HCT116 (cell line): Measurements from ENCODE around the gene ANKRD16. TPM values are rescaled to one million over a fixed set of nuclear protein-coding genes. Genes with fewer than 3 reads are reported as not detected.

Experiments
- ATAC-seq: fragments of 200-7000 bp; cut with Tn5 transposase; 2 replicates; pipeline ENCODE4 v1.9.1; 2020; ENCODE audit warnings: mild to moderate bottlenecking, moderate library complexity
- BruUV-seq: library from RNA; stranded (reverse); fragments of 400-500 nt; replicated peaks from 2 replicates; lab custom pipeline; 2021; lab: Mats Ljungman, UMichigan
- CTCF ChIA-PET: fragments of 300-600 bp; sonication (Branson Sonifier 250); formaldehyde crosslinking; loops from one replicate; lab custom pipeline; 2021; ENCODE audit warnings: antibody characterized with exemption; lab: Charles Lee
- POLR2A ChIA-PET: fragments of 300-600, 350-600 bp; sonication (Branson Sonifier 250); formaldehyde crosslinking; loops from one replicate; lab custom pipeline; 2021; ENCODE audit warnings: antibody characterized with exemption; lab: Charles Lee
- RAD21 ChIA-PET, 2 experiments: fragments of 300-600 bp; sonication (Branson Sonifier 250); formaldehyde crosslinking; loops; one replicate each; lab custom pipeline; 2023; ENCODE audit warnings: low total read pairs in 2 of 2; ENCODE audit not compliant: uncharacterized antibody in 2 of 2, unreplicated experiment in 2 of 2, low non-redundant PET in 1 of 2; lab: Charles Lee
- DNase-seq: peaks from one replicate; pipeline ENCODE4 v3.0.0-alpha.2; 2010; ENCODE audit warnings: low read depth, low spot score
- H2AFZ ChIP-seq: fragments of 200-600 bp; shearing (Covaris generic), sonication (generic); 2 replicates; pipeline ENCODE4 v1.6.1; 2017; ENCODE audit warnings: low read depth, mixed run types, mixed read lengths, antibody characterized with exemption, low read length; ENCODE audit not compliant: poor library complexity, severe bottlenecking
- H3K27ac ChIP-seq: 2 replicates; pipeline ENCODE4 v1.5.1; 2012; ENCODE audit warnings: low read depth, low read length
- H3K27me3 ChIP-seq: fragments of 200-600 bp; sonication (generic); 2 replicates; pipeline ENCODE4 v1.6.1; 2016; ENCODE audit warnings: mixed run types, low read length, mixed read lengths; ENCODE audit not compliant: insufficient read depth
- H3K36me3 ChIP-seq, 2 experiments: fragments of 200-500 bp in 1 of 2; fragments of 200-600 bp in 1 of 2; sonication (Bioruptor generic) in 1 of 2; sonication (generic) in 1 of 2; 2 replicates each; pipeline versions ENCODE4 v1.5.1 to v1.6.1; 2014 to 2016; ENCODE audit warnings: low read length in 2 of 2, inconsistent platforms in 1 of 2, mixed read lengths in 1 of 2, mixed run types in 1 of 2; ENCODE audit not compliant: insufficient read depth in 2 of 2, control insufficient read depth in 1 of 2
- H3K4me1 ChIP-seq, 2 experiments: fragments of 200-600 bp in 1 of 2; sonication (generic) in 1 of 2; 2 replicates each; pipeline versions ENCODE4 v1.5.1 to v1.6.1; 2012 to 2017; ENCODE audit warnings: low read length in 2 of 2, inconsistent platforms in 1 of 2, mild to moderate bottlenecking in 1 of 2, mixed read lengths in 1 of 2, mixed run types in 1 of 2, moderate library complexity in 1 of 2; ENCODE audit not compliant: insufficient read depth in 2 of 2, control insufficient read depth in 1 of 2
- H3K4me2 ChIP-seq: fragments of 200-600 bp; sonication (generic); 2 replicates; pipeline ENCODE4 v1.6.1; 2017; ENCODE audit warnings: mixed run types, low read length, mixed read lengths
- H3K4me3 ChIP-seq, 2 experiments: fragments of 200-600 bp in 1 of 2; sonication (generic) in 1 of 2; replicated peaks in 1 of 2; 2 replicates each; pipeline ENCODE4 v1.5.1; 2011 to 2016; ENCODE audit warnings: low read length in 2 of 2, control low read depth in 1 of 2, low read depth in 1 of 2, mild to moderate bottlenecking in 1 of 2, mixed read lengths in 1 of 2, mixed run types in 1 of 2
- H3K79me2 ChIP-seq: fragments of 200-600 bp; sonication (generic); 2 replicates; pipeline ENCODE4 v1.6.1; 2017; ENCODE audit warnings: mild to moderate bottlenecking, mixed run types, low read length, moderate library complexity, mixed read lengths; ENCODE audit not compliant: insufficient read depth
- H3K9ac ChIP-seq: fragments of 200-600 bp; sonication (generic); 2 replicates; pipeline ENCODE4 v1.6.1; 2016; ENCODE audit warnings: low read length, mixed read lengths
- H3K9me2 ChIP-seq: fragments of 200-600 bp; sonication (generic), shearing (Covaris generic); 2 replicates; pipeline ENCODE4 v1.6.1; 2017; ENCODE audit warnings: mixed run types, mild to moderate bottlenecking, moderate library complexity; ENCODE audit not compliant: insufficient read depth
- H3K9me3 ChIP-seq, 2 experiments: fragments of 200-500 bp in 1 of 2; fragments of 200-600 bp in 1 of 2; sonication (Bioruptor generic) in 1 of 2; sonication (generic) in 1 of 2; 2 replicates each; pipeline ENCODE4 v1.6.1; 2014 to 2017; ENCODE audit warnings: low read length in 2 of 2, mixed read lengths in 2 of 2, inconsistent platforms in 1 of 2, low read depth in 1 of 2, mild to moderate bottlenecking in 1 of 2, mixed run types in 1 of 2, moderate library complexity in 1 of 2; ENCODE audit not compliant: control insufficient read depth in 1 of 2, insufficient read depth in 1 of 2
- H4K20me1 ChIP-seq: fragments of 200-600 bp; sonication (generic), shearing (Covaris generic); 2 replicates; pipeline ENCODE4 v1.6.1; 2017; ENCODE audit warnings: mixed run types, mild to moderate bottlenecking, moderate library complexity; ENCODE audit not compliant: insufficient read depth
- CEBPB ChIP-seq: IDR thresholded peaks from 2 replicates; pipeline ENCODE4 v1.6.1; 2012; ENCODE audit warnings: low read depth
- ELF1 ChIP-seq: IDR thresholded peaks from 2 replicates; pipeline ENCODE4 v1.6.1; 2012; ENCODE audit warnings: low read depth, borderline replicate concordance
- FOSL1 ChIP-seq: IDR thresholded peaks from 2 replicates; pipeline ENCODE4 v1.6.1; 2012; ENCODE audit warnings: low read depth
- MAX ChIP-seq: IDR thresholded peaks from 2 replicates; pipeline ENCODE4 v1.6.1; 2012
- RAD21 ChIP-seq: IDR thresholded peaks from 2 replicates; pipeline ENCODE4 v1.6.1; 2012; ENCODE audit warnings: low read depth, mild to moderate bottlenecking
- SP1 ChIP-seq: IDR thresholded peaks from 2 replicates; pipeline ENCODE4 v1.6.1; 2012; ENCODE audit warnings: low read depth
- TCF7L2 ChIP-seq: IDR thresholded peaks from 2 replicates; pipeline ENCODE4 v1.7.0; 2011; ENCODE audit warnings: borderline replicate concordance, inconsistent platforms; ENCODE audit not compliant: insufficient read depth, insufficient read length; ENCODE audit errors: extremely low read depth
- YY1 ChIP-seq: IDR thresholded peaks from 2 replicates; pipeline ENCODE4 v1.6.1; 2011; ENCODE audit warnings: low read length, low read depth, moderate library complexity, mild to moderate bottlenecking; ENCODE audit not compliant: insufficient replicate concordance; ENCODE audit errors: extremely low read depth
- ZBTB33 ChIP-seq: IDR thresholded peaks from 2 replicates; pipeline ENCODE4 v1.6.1; 2011; ENCODE audit warnings: mild to moderate bottlenecking, low read length, moderate library complexity; ENCODE audit not compliant: insufficient replicate concordance; ENCODE audit errors: extremely low read depth
- ZFX ChIP-seq: fragments of 450-650 bp; IDR thresholded peaks from 2 replicates; pipeline ENCODE4 v1.6.1; 2017
- intact Hi-C: fragments of 100-400 bp; cut with micrococcal nuclease; formaldehyde crosslinking; loops from 2 replicates; pipeline ENCODE4 v1.10.0; 2022
- total RNA-seq: library from RNA; stranded (reverse); gene quantifications from one replicate; pipeline ENCODE4 v1.2.1, GENCODE V29; 2021; ENCODE audit not compliant: unreplicated experiment

ANKRD16 gene
- total RNA-seq, 1 experiment from 2014 or later, result 9.4 TPM

GRCh38 chr10:5932345-5932744 is 42.7 kb upstream of the ANKRD16 start:
- H3K36me3 ChIP-seq, result peaks cover 41 to 46% of the 10 kb centered on the region in 2 experiments; a peak in 3 of 4 replicates
- no peak overlapping the region for H2AFZ ChIP-seq
- BruUV-seq, result no TSS peak
- CTCF ChIA-PET, result no interaction called here
- H3K79me2 ChIP-seq, result no peaks in the 10 kb centered on the region
- DNase-seq, result no peak
- H3K4me1 ChIP-seq, result no peaks in the 10 kb centered on the region
- H3K4me2 ChIP-seq, result no peak overlapping the region
- H3K9me3 ChIP-seq, result no peaks in the 10 kb centered on the region
- TF ChIP-seq FOSL1 (no peak), ZBTB33 (no peak), SP1 (no peak), TCF7L2 (no peak), YY1 (no peak), CEBPB (no peak), ZFX (no peak)
- TF ChIP-seq, all 23 proteins: peak for 0
- H3K27me3 ChIP-seq, result no peaks in the 10 kb centered on the region
- ChIA-PET POLR2A (no interaction called here), RAD21 (no interaction called here)
- intact Hi-C loops, result no loop called here
- no peak overlapping the region for H3K27ac ChIP-seq
- no peaks in the 10 kb centered on the region for H4K20me1 ChIP-seq
- H3K4me3 ChIP-seq, result no peak overlapping the region
- ATAC-seq, result no peak
- no peaks in the 10 kb centered on the region for H3K9me2 ChIP-seq
- no peak overlapping the region for H3K9ac ChIP-seq

- Histone ChIP-seq H3K9ac (no peak overlapping the region), H3K36me3 (peaks cover 45 to 48% of the 10 kb centered on the region in 2 experiments), H3K9me3 (no peaks in the 10 kb centered on the region), H3K4me1 (no peaks in the 10 kb centered on the region), H3K9me2 (no peaks in the 10 kb centered on the region), H4K20me1 (no peaks in the 10 kb centered on the region), H3K79me2 (no peaks in the 10 kb centered on the region), H3K4me2 (no peak overlapping the region), H3K4me3 (no peak overlapping the region), H3K27me3 (no peaks in the 10 kb centered on the region), H3K27ac (no peak overlapping the region), H2AFZ (no peak overlapping the region)
- no TSS peak for BruUV-seq
- no peak for ATAC-seq
- intact Hi-C loops, result no loop called here
- ChIA-PET POLR2A (no interaction called here), RAD21 (no interaction called here), CTCF (no interaction called here)
- TF ChIP-seq MAX, result no peak
- no peak for TF ChIP-seq ELF1
- no peak for TF ChIP-seq RAD21
- TF ChIP-seq FOSL1, result no peak
- DNase-seq, result no peak
Observed at GRCh38 chr10:5930272-5930671, 40.6 kb upstream of the ANKRD16 start.
